ENCODE data around the gene TMED8.

The TMED8 gene

GRCh38 chr14:77316195-77316505, 60.7 kb downstream of the TMED8 start:
- TF ChIP-seq CTCF (IDR thresholded peaks at IDR 0.05; ENCODE audit: borderline replicate concordance, extremely low read depth, low read length, poor library complexity, severe bottlenecking) (no peak), EZH2 (IDR thresholded peaks at IDR 0.05; ENCODE audit: borderline replicate concordance, low read depth, low read length, severe bottlenecking) (no peak)
- Histone ChIP-seq H3K4me3 (ENCODE audit: low read depth in 1 of 2, low read length in 2 of 2) (no peak overlapping the region), H3K79me2 (ENCODE audit: insufficient read depth, low read length) (peaks cover 18% of the 10 kb centered on the region; the same call in 1 of the 2 replicates), H3K9ac (ENCODE audit: low read depth, low read length) (no peak overlapping the region), H3K27ac (ENCODE audit: low read length) (no peak overlapping the region), H3K36me3 (ENCODE audit: insufficient read depth, low read length) (no peaks in the 10 kb centered on the region), H2AFZ (ENCODE audit: low read depth, low read length) (no peak overlapping the region), H4K20me1 (ENCODE audit: insufficient read depth, low read length) (peaks cover 11% of the 10 kb centered on the region; the same call in 1 of the 2 replicates), H3K27me3 (ENCODE audit: insufficient read depth, low read length, poor library complexity) (no peaks in the 10 kb centered on the region), H3K9me3 (ENCODE audit: insufficient read depth, low read length, severe bottlenecking) (no peaks in the 10 kb centered on the region), H3K4me1 (ENCODE audit: insufficient read depth, low read length) (peaks cover 12% of the 10 kb centered on the region), H3K4me2 (ENCODE audit: insufficient read depth, low read length) (no peak overlapping the region)
- DNase-seq: no peak
- ATAC-seq (ENCODE audit: insufficient read depth, low read depth): no peak

GRCh38 chr14:77314539-77315457, 62.1 kb downstream of the TMED8 start:
- DNase-seq: no peak
- H3K27me3 ChIP-seq (ENCODE audit: insufficient read depth, low read length, poor library complexity): no peaks in the 10 kb centered on the region
- H3K36me3 ChIP-seq (ENCODE audit: insufficient read depth, low read length): no peaks in the 10 kb centered on the region
- H3K79me2 ChIP-seq (ENCODE audit: insufficient read depth, low read length): peaks cover 18% of the 10 kb centered on the region; the same call in 1 of the 2 replicates
- H3K9me3 ChIP-seq (ENCODE audit: insufficient read depth, low read length, severe bottlenecking): no peaks in the 10 kb centered on the region
- H3K4me1 ChIP-seq (ENCODE audit: insufficient read depth, low read length): peaks cover 9% of the 10 kb centered on the region
- no peak for ATAC-seq (ENCODE audit: insufficient read depth, low read depth)
- no peak overlapping the region for H3K4me3 ChIP-seq (ENCODE audit: low read depth in 1 of 2, low read length in 2 of 2)
- peaks cover 11% of the 10 kb centered on the region; the same call in 1 of the 2 replicates for H4K20me1 ChIP-seq (ENCODE audit: insufficient read depth, low read length)
- no peak overlapping the region for H2AFZ ChIP-seq (ENCODE audit: low read depth, low read length)
- TF ChIP-seq CTCF (IDR thresholded peaks at IDR 0.05; ENCODE audit: borderline replicate concordance, extremely low read depth, low read length, poor library complexity, severe bottlenecking): no peak
- no peak for TF ChIP-seq EZH2 (IDR thresholded peaks at IDR 0.05; ENCODE audit: borderline replicate concordance, low read depth, low read length, severe bottlenecking)
- H3K4me2 ChIP-seq (ENCODE audit: insufficient read depth, low read length): no peak overlapping the region
- H3K27ac ChIP-seq (ENCODE audit: low read length): no peak overlapping the region
- H3K9ac ChIP-seq (ENCODE audit: low read depth, low read length): no peak overlapping the region

GRCh38 chr14:77314043-77314442, 62.9 kb downstream of the TMED8 start:
- no peak overlapping the region for H2AFZ ChIP-seq (ENCODE audit: low read depth, low read length)
- H3K4me3 ChIP-seq (ENCODE audit: low read depth in 1 of 2, low read length in 2 of 2): no peak overlapping the region
- H3K9me3 ChIP-seq (ENCODE audit: insufficient read depth, low read length, severe bottlenecking): no peaks in the 10 kb centered on the region
- no peak overlapping the region for H3K9ac ChIP-seq (ENCODE audit: low read depth, low read length)
- no peak overlapping the region for H3K27ac ChIP-seq (ENCODE audit: low read length)
- no peak overlapping the region for H3K4me2 ChIP-seq (ENCODE audit: insufficient read depth, low read length)
- peaks cover 7% of the 10 kb centered on the region; the same call in 1 of the 2 replicates for H4K20me1 ChIP-seq (ENCODE audit: insufficient read depth, low read length)
- no peaks in the 10 kb centered on the region for H3K27me3 ChIP-seq (ENCODE audit: insufficient read depth, low read length, poor library complexity)
- peaks cover 13% of the 10 kb centered on the region; the same call in 1 of the 2 replicates for H3K79me2 ChIP-seq (ENCODE audit: insufficient read depth, low read length)
- TF ChIP-seq EZH2 (IDR thresholded peaks at IDR 0.05; ENCODE audit: borderline replicate concordance, low read depth, low read length, severe bottlenecking) (no peak), CTCF (IDR thresholded peaks at IDR 0.05; ENCODE audit: borderline replicate concordance, extremely low read depth, low read length, poor library complexity, severe bottlenecking) (no peak)
- H3K4me1 ChIP-seq (ENCODE audit: insufficient read depth, low read length): peaks cover 1% of the 10 kb centered on the region
- no peaks in the 10 kb centered on the region for H3K36me3 ChIP-seq (ENCODE audit: insufficient read depth, low read length)
- ATAC-seq (ENCODE audit: insufficient read depth, low read depth) (no peak), DNase-seq (no peak)

All from DND-41 (cell line).